DMS53 treated with DMSO at 0.1 percent for 48 hours (cell line): ENCODE measurements around the gene VOPP1.
"Not testable (repeated sequence)": the region's sequence is repeated elsewhere in the genome, so short reads cannot be mapped to it uniquely, and the experiment has no call there.

Experiments used
- DNase-seq: peaks from one replicate; lab custom pipeline; 2025; ENCODE audit not compliant: unreplicated experiment; lab: John Stamatoyannopoulos, UW

VOPP1 gene

GRCh38 chr7:55582656-55583055 lies 10.4 kb upstream of the VOPP1 start:
- DNase-seq, result not testable (repeated sequence)

GRCh38 chr7:55576753-55577152 lies 4.5 kb upstream of the VOPP1 start:
- no peak for DNase-seq

GRCh38 chr7:55575733-55576132 lies 3.4 kb upstream of the VOPP1 start:
- no peak for DNase-seq

- DNase-seq, result no peak
Measured at GRCh38 chr7:55575098-55575497, 2.8 kb upstream of the VOPP1 start.

GRCh38 chr7:55574051-55574717 lies 1.9 kb upstream of the VOPP1 start:
- no peak for DNase-seq

- no peak for DNase-seq
Measured at GRCh38 chr7:55573234-55573900, 1.1 kb upstream of the VOPP1 start.

- DNase-seq, result peak; percentile 33
Measured at GRCh38 chr7:55571511-55572377, 558 bp downstream of the VOPP1 start.

- no peak for DNase-seq
Measured at GRCh38 chr7:55570939-55571338, 1.4 kb downstream of the VOPP1 start.

- DNase-seq, result no peak
Measured at GRCh38 chr7:55570218-55570873, 2.0 kb downstream of the VOPP1 start.

- DNase-seq, result no peak
Measured at GRCh38 chr7:55569797-55570196, 2.5 kb downstream of the VOPP1 start.

GRCh38 chr7:55569269-55569663 lies 3.0 kb downstream of the VOPP1 start:
- no peak for DNase-seq

GRCh38 chr7:55568613-55569268 lies 3.6 kb downstream of the VOPP1 start:
- no peak for DNase-seq

- DNase-seq, result no peak
Measured at GRCh38 chr7:55567571-55567970, 4.7 kb downstream of the VOPP1 start.

- DNase-seq, result no peak
Measured at GRCh38 chr7:55565681-55566080, 6.6 kb downstream of the VOPP1 start.

- DNase-seq, result no peak
Measured at GRCh38 chr7:55563596-55564325, 8.5 kb downstream of the VOPP1 start.

GRCh38 chr7:55561690-55562089 lies 10.6 kb downstream of the VOPP1 start:
- no peak for DNase-seq

GRCh38 chr7:55558962-55559920 lies 13.1 kb downstream of the VOPP1 start:
- DNase-seq, result no peak

- DNase-seq, result no peak
Measured at GRCh38 chr7:55557666-55558188, 14.6 kb downstream of the VOPP1 start.

- no peak for DNase-seq
Measured at GRCh38 chr7:55556492-55556891, 15.8 kb downstream of the VOPP1 start.
